ENCODE data around the gene RPP25.

- TF ChIP-seq CTCF (IDR thresholded peaks at IDR 0.05), result no peak
- no peak for TF ChIP-seq POLR2A (IDR thresholded peaks at IDR 0.05)
Observed at GRCh38 chr15:74961616-74962015, 5.0 kb upstream of the RPP25 start.

Data from body of pancreas (tissue), 4 donors.